SH-SY5Y (cell line): ENCODE measurements around the gene HEPHL1.

Source experiments
- GATA2 ChIP-seq: IDR thresholded peaks from 2 replicates; pipeline ENCODE4 v1.6.1; 2011; ENCODE audit warnings: mild to moderate bottlenecking, low read depth, low read length
- GATA3 ChIP-seq: IDR thresholded peaks from 2 replicates; pipeline ENCODE4 v1.6.1; 2011; ENCODE audit warnings: low read depth, mild to moderate bottlenecking, low read length, moderate library complexity

DNA sequence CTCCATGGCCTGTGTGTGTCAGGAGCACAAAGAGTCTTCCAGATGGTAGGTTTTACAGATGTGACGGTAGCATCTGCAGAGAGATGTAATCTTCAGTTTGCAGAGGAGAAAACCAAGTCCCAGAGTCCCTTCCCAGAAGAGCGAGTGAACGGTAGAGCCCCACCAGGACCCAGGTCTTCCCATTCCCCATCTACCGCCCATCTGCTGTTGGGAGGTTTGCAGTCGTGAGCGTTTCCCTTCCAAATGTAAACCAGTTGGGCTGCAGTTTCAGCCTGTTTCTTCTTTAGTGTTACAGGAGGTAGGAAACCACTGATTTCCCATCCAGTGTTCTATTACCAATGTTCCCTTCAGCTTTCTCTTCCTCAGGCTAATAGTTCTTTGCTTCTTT is 131.5 kb downstream of the HEPHL1 start:
- TF ChIP-seq GATA2 (no peak), GATA3 (no peak)
